OCI-M1 (cell line): ENCODE data around the gene AATK.
A peak's percentile ranks its signal among the peaks of the same experiment; 100 is the strongest.

Experiments used
- DNase-seq: peaks from one replicate; lab custom pipeline; 2025; lab: John Stamatoyannopoulos, UW

Gene AATK

GRCh38 chr17:81143717-81144422 lies 22.2 kb downstream of the AATK start:
- no peak for DNase-seq

GRCh38 chr17:81143200-81143527 lies 22.9 kb downstream of the AATK start:
- no peak for DNase-seq

- DNase-seq = peak; percentile 87
Measured at GRCh38 chr17:81142301-81143199, 23.5 kb downstream of the AATK start.

GRCh38 chr17:81140695-81141094 lies 25.3 kb downstream of the AATK start:
- DNase-seq = no peak

- no peak for DNase-seq
Measured at GRCh38 chr17:81140018-81140417, 26.0 kb downstream of the AATK start.

- no peak for DNase-seq
Measured at GRCh38 chr17:81139428-81139827, 26.6 kb downstream of the AATK start.

GRCh38 chr17:81138500-81138899 lies 27.5 kb downstream of the AATK start:
- DNase-seq = no peak

- no peak for DNase-seq
Measured at GRCh38 chr17:81138083-81138482, 27.9 kb downstream of the AATK start.

- no peak for DNase-seq
Measured at GRCh38 chr17:81137248-81137647, 28.8 kb downstream of the AATK start.

GRCh38 chr17:81136366-81136765 lies 29.7 kb downstream of the AATK start:
- no peak for DNase-seq

- DNase-seq = no peak
Measured at GRCh38 chr17:81135505-81136278, 30.3 kb downstream of the AATK start.

GRCh38 chr17:81134064-81134781 lies 31.8 kb downstream of the AATK start:
- no peak for DNase-seq

GRCh38 chr17:81132770-81133723 lies 33.0 kb downstream of the AATK start:
- no peak for DNase-seq

GRCh38 chr17:81132197-81132540 lies 33.9 kb downstream of the AATK start:
- DNase-seq = no peak

- no peak for DNase-seq
Measured at GRCh38 chr17:81131486-81132196, 34.4 kb downstream of the AATK start.

- DNase-seq = no peak
Measured at GRCh38 chr17:81130385-81131361, 35.3 kb downstream of the AATK start.

GRCh38 chr17:81129711-81130367 lies 36.2 kb downstream of the AATK start:
- DNase-seq = no peak

- DNase-seq = no peak
Measured at GRCh38 chr17:81129289-81129688, 36.7 kb downstream of the AATK start.

GRCh38 chr17:81128774-81129173 lies 37.2 kb downstream of the AATK start:
- no peak for DNase-seq
